Subcutaneous adipose tissue (tissue), 4 donors: ENCODE data around the gene ANXA2R. TPM values are rescaled to one million over a fixed set of nuclear protein-coding genes. Genes with fewer than 3 reads are reported as not detected.

Experiments used
- total RNA-seq, 4 donors: library from RNA; depleted of rRNA; stranded (reverse); fragments of >200 nt; gene quantifications; one replicate each; pipeline ENCODE4 v1.1.0, GENCODE V29; 2016
- TF ChIP-seq, protein P1 (sequence below): fragments of 450-650 bp; IDR thresholded peaks from one replicate; pipeline ENCODE4 v1.5.1; 2016; ENCODE audit warnings: low read depth, mild to moderate bottlenecking, control low read depth, antibody characterized with exemption, moderate library complexity

The ANXA2R gene
- total RNA-seq, 4 donors from 2014 or later: 1.3 to 6.4 (median 4.2) TPM

DNA sequence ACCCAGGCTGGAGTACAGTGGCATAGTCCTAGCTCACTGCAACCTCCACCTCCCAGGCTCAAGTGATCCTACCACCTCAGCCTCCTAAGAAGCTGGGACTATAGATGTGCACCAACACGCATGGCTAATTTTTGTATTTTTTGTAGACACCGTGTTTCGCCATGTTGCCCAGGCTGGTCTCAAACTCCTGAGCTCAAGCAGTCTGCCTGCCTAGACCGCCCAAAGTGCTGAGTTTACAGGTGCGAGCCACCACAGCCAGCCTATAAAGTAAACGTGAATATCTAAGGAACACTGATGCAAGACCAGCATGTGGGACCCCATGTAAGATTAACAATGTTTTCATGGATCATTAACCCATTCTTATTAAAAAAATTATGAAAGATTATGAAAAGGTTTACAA is 15.9 kb downstream of the ANXA2R start:
- TF ChIP-seq, protein P1, sequence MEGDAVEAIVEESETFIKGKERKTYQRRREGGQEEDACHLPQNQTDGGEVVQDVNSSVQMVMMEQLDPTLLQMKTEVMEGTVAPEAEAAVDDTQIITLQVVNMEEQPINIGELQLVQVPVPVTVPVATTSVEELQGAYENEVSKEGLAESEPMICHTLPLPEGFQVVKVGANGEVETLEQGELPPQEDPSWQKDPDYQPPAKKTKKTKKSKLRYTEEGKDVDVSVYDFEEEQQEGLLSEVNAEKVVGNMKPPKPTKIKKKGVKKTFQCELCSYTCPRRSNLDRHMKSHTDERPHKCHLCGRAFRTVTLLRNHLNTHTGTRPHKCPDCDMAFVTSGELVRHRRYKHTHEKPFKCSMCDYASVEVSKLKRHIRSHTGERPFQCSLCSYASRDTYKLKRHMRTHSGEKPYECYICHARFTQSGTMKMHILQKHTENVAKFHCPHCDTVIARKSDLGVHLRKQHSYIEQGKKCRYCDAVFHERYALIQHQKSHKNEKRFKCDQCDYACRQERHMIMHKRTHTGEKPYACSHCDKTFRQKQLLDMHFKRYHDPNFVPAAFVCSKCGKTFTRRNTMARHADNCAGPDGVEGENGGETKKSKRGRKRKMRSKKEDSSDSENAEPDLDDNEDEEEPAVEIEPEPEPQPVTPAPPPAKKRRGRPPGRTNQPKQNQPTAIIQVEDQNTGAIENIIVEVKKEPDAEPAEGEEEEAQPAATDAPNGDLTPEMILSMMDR: no peak

DNA sequence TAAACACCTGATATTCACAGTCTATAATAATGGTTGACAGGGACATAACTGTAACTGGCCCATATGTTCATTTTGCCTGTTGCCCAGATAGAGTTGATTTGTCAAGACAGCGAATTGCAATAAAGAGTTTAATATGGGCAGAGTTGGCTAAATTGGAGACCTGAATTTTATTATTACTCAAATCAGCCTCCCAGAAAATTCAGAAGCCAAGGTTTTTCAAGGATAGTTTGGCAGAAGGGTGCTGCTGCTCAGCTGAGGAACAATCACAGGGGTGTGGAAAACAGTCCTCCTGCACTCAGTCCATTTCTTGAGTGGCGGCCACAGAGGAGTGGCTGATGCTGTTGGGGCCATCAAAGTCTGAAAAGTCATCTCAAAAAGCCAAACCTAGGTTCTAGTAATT is 19.0 kb downstream of the ANXA2R start:
- TF ChIP-seq, protein P1: no peak

DNA sequence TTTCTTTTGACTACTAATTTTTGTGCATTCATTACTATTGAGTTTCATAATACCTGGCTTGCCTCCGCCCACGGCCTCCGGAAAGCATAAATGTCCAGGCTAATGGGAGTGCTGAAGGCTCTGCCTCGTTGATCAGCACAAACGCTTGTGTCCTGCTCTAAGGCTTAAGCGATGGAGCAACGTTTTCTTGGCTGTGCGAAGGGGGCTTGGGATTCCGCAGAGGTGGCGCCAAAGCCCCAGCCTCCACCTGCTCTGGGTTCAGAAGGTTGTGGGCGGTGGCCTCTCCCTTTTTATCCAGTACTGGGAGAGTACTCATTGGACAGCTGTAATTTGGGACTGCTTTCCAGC is 19.7 kb downstream of the ANXA2R start:
- TF ChIP-seq, protein P1: no peak

DNA sequence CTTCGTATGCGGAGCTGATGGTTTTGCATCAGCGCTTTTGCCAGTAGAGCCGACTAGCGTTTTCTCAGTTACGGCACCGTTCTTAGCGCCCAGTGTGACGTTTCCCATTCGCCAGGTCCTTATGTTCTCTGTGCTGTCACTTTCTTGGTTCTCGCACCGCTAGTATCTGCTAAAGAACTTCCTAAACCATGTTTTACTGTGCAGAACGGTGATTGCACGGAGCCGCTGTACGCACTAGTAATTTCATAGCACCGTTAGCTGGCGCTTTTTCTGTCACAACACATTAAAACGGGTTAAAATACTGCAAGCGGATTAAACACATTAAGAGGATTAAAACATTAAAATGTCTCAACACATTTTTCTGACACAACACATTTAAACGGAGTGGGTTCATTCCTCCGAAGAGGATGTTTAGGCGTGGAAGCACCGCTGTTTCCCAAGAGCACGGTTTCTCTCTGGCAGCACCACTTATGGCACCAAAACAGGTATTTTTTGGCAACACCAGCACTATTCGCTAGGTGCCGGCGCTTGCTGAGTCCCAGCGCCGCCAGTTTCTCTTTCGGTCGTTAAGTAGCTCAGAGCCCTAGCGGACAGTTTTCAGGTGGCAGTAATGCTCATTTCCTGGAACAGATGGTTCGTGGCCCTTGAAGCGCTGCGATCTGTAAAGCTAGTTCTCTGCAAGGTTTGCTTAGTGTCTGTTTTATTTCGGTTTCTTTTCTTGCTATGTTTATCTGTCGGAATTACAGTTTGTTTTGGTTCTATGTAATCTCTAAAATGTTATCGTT is 20.3 kb downstream of the ANXA2R start:
- TF ChIP-seq, protein P1: no peak

DNA sequence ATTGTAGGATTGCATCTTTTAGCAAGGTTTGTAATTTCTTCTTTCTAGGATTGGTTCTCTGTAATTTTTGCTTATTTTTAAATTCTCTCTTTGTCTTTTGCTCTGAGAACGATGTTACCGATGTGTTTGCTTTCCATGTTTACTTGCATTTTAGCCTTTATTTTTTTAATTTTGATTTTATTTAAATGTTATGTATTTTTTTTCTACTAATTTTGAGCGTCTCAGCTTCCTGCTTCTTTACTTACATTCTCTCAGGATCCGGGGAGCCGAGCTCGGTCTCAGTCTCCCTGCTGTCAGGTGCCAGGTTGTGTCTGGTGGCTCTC is 20.9 kb downstream of the ANXA2R start:
- TF ChIP-seq, protein P1: no peak

DNA sequence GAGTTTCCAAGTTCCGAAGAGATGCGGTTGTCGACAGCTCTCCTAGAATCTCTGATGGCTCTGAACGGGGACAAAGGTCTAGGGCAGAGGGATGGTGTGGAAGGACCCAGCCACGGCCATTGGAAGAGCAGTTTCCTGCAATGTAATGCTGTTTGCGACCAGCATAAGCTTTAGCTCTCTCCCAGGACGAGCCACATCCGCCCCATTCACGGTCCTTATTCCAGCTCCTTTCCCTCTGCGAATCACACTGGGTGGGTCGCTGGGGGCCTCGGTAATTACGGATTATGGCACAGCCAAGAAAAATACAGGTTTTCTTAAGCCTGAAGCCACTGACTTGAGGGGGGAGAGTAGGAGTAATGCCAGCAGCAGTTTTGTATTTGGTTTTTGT is 22.7 kb downstream of the ANXA2R start:
- TF ChIP-seq, protein P1: no peak

DNA sequence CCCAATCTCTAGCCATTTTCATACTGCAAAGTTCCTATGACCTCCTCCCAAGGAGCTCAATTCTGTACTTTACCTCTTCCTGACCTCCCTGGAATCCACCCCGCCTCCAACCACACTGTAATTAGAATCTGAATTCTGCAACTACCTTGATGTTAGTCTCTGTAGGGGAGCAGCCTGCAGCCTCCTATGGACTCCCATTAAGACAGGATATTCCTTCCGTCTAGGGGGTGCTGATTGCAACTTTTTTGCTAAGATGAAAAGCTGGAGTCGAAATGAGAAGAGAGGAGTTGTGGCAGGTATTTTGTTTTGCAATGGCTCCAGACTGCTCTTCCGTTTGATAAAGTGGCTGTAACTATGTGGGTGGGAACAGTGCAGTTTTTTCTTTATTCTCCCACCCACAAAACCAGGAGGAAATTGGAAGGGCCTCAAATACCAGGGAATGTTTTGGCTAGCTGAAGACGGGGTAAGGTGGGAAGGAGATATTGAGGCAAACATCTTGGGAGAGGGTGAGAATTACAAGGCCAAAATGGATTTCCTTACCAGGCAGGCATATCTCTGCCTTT is 23.8 kb downstream of the ANXA2R start:
- TF ChIP-seq, protein P1: no peak
